ENCODE data around the gene GRID2IP.
"Not testable (repeated sequence)": the region's sequence is repeated elsewhere in the genome, so short reads cannot be mapped to it uniquely, and the experiment has no call there.

The GRID2IP gene

DNA sequence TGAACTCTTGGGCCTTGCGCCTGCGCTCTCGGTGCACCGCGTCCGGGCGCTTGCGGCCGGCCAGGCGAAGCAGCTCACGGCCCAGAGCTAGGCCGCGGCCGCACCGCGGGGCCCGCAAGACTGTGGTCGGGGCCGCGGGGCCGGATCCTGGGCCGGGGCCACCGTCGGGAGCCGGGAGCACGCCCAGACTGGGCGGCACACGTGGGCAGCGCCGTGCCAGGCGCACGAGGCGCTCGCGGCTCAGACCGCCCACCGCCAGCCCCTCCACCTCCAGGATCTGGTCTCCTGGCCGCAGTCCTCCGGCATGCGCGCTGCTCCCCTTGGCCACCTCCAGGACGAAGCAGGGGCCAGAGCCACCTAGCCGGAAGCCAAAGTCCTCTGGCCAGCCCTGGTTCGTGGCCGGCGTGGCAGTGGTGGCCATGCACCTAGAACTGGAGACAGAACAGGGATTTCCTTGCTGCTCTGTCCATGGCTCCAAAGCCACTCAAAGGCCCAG is at the start of gene GRID2IP:
Gene GRID2IP (minus strand): TSS at position 446 of the 496 bp plus-strand sequence. CDS start 25 bp downstream, at position 421.
- in situ Hi-C loops (cut with MboI; ENCODE audit: low sequenced_read_pairs, unreplicated experiment), result no loop called here
- TF ChIP-seq CTCF (IDR thresholded peaks at IDR 0.05; ENCODE audit: borderline replicate concordance, control extremely low read depth, extremely low read depth, insufficient read depth, missing control alignments), result no peak
- DNase-seq (ENCODE audit: low spot score), result peak; percentile 9

DNA sequence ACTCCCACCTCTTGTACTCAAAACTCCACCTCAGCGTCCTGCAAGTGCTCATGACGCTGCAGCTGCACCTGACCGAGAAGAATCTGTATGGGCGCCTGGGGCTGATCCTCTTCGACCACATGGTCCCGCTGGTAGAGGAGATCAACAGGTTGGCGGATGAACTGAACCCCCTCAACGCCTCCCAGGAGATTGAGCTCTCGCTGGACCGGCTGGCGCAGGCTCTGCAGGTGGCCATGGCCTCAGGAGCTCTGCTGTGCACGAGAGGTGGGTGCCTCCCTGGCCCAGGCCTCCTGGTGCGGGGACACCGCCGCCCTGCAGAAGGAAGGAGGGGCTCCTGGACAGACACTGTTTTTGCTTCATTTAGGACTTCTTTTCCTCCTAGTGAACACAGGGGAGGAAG is 48.8 kb upstream of the GRID2IP start:
- TF ChIP-seq CTCF (IDR thresholded peaks at IDR 0.05; ENCODE audit: borderline replicate concordance, control extremely low read depth, extremely low read depth, insufficient read depth, missing control alignments), result no peak
- DNase-seq (ENCODE audit: low spot score), result no peak
- in situ Hi-C loops (cut with MboI; ENCODE audit: low sequenced_read_pairs, unreplicated experiment), result no loop called here

DNA sequence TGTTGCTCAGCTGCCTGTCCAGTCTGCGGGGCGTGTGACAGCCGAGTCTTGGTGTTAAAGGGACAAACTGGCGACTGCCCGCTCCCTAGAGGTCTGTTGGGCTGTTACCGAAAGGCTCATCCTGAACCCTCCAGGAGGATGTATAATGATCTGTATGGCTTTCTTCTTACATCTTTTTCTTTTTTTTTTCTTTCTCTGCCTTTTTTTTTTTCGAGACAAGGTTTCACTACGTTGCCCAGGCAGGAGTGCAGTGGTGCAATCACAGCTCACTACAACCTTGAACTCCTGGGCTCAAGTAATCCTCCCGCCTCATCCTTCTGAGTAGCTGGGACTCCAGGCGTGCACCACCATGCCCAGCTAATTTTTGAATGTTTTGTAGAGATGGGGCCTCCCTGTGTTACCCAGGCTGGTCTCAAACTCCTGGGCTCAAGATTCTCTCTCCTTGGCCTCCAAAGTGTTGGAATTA is 39.4 kb upstream of the GRID2IP start:
- no peak for DNase-seq (ENCODE audit: low spot score)
- TF ChIP-seq CTCF (IDR thresholded peaks at IDR 0.05; ENCODE audit: borderline replicate concordance, control extremely low read depth, extremely low read depth, insufficient read depth, missing control alignments), result no peak
- in situ Hi-C loops (cut with MboI; ENCODE audit: low sequenced_read_pairs, unreplicated experiment), result no loop called here

DNA sequence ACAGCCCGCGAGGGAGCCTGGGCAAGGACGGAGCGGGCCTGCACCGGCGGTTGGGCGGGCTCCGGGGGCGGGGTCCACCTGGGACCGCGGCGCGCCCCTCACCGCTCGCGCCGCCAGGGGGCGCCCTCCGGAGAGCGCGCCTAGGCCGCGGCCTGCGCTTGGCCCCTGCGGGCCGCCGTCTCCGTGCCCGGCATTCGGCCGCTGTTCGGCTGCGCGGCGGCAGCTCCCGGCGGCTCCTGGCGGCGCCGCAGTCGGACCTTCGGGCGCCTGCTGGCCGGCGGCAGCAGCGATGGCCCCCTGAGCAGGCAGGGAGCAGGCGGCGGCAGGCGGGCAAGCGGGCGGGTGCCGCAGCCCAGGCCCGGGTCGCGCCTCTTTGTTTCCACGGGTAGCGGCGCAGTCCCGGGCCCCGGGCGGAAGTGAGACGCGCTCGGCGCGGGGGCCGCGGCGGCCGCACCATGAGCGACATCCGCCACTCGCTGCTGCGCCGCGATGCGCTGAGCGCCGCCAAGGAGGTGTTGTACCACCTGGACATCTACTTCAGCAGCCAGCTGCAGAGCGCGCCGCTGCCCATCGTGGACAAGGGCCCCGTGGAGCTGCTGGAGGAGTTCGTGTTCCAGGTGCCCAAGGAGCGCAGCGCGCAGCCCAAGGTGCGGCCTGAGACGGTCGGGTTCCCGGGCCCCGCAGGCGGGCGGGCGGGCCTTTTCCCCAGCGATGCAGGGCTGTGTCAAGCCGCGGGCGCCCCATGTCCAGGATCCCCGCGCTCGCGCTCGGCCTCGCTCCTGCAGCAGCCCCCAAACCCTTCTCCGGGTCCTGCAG is 38.8 kb upstream of the GRID2IP start, which contains the start of gene INTS15:
Gene INTS15 (plus strand): TSS at position 193 of the 816 bp plus-strand sequence. CDS start 263 bp downstream, at position 456.
- in situ Hi-C loops (cut with MboI; ENCODE audit: low sequenced_read_pairs, unreplicated experiment), result no loop called here
- peak; percentile 92 for TF ChIP-seq CTCF (IDR thresholded peaks at IDR 0.05; ENCODE audit: borderline replicate concordance, control extremely low read depth, extremely low read depth, insufficient read depth, missing control alignments)
- peak; percentile 94 for DNase-seq (ENCODE audit: low spot score)

DNA sequence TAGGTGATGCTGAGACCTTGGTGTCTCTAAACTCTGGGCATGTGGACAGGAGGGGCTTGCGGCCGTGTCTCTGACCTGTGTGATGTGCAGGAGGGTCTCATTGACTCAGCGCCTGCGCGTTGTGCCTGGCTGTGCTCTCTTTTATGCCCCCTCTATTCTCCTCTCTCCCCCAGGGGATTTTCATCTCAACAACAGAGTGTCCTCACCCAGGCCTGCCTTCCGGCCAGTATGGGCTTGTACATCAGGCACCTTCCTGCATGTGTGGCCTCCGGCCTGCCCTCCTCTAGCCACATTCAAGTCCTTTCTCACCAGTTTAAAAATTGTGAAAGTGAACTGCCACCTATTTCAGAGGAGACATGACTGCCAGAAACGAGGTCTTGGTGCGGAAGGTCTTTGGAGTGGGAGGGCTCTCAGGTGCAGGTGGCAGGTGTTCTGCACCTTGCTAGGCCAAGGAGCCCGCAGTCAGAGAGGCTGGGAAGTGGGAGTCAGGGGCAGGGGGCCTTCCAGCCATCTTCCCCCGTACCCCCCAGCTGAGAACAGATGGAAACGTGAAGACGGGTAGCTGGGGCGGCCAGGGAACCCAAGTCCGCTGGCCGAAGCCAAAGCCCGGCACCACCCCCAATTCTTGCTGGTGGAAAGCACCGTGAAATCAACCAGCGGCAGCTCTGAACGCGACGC is 38.0 kb upstream of the GRID2IP start:
- in situ Hi-C loops (cut with MboI; ENCODE audit: low sequenced_read_pairs, unreplicated experiment), result no loop called here
- DNase-seq (ENCODE audit: low spot score), result no peak
- no peak for TF ChIP-seq CTCF (IDR thresholded peaks at IDR 0.05; ENCODE audit: borderline replicate concordance, control extremely low read depth, extremely low read depth, insufficient read depth, missing control alignments)

GRCh38 chr7:6588566-6588965 is 37.3 kb upstream of the GRID2IP start:
- DNase-seq (ENCODE audit: low spot score), result no peak
- in situ Hi-C loops (cut with MboI; ENCODE audit: low sequenced_read_pairs, unreplicated experiment), result no loop called here
- TF ChIP-seq CTCF (IDR thresholded peaks at IDR 0.05; ENCODE audit: borderline replicate concordance, control extremely low read depth, extremely low read depth, insufficient read depth, missing control alignments), result no peak

GRCh38 chr7:6585746-6586432 is 34.6 kb upstream of the GRID2IP start:
- in situ Hi-C loops (cut with MboI; ENCODE audit: low sequenced_read_pairs, unreplicated experiment); DNase-seq (ENCODE audit: low spot score): not testable (repeated sequence)

Data from GM13976 (cell line).